Hepatocyte (in vitro differentiated cells): ENCODE results near the gene STPG3. TPM values are rescaled to one million over a fixed set of nuclear protein-coding genes. Genes with fewer than 3 reads are reported as not detected.
"Not testable (repeated sequence)": the region's sequence is repeated elsewhere in the genome, so short reads cannot be mapped to it uniquely, and the experiment has no call there.

Experiments
- DNase-seq: peaks from one replicate; pipeline ENCODE4 v3.0.0-alpha.2; 2016; ENCODE audit warnings: low spot score
- H2AFZ ChIP-seq: fragments of 200-600 bp; sonication (generic); 2 replicates; pipeline ENCODE4 v1.6.0; 2016; ENCODE audit warnings: antibody characterized with exemption, mild to moderate bottlenecking
- H3K27ac ChIP-seq: fragments of 200-600 bp; sonication (generic); 2 replicates; pipeline ENCODE4 v1.5.1; 2016; ENCODE audit warnings: mild to moderate bottlenecking
- H3K27me3 ChIP-seq: fragments of 200-600 bp; sonication (generic); 2 replicates; pipeline ENCODE4 v1.6.1; 2016
- H3K36me3 ChIP-seq: fragments of 200-600 bp; sonication (generic); replicated peaks from 2 replicates; pipeline ENCODE4 v1.5.1; 2016; ENCODE audit warnings: low read depth; ENCODE audit not compliant: insufficient read depth
- H3K4me1 ChIP-seq: fragments of 200-600 bp; sonication (generic); 2 replicates; pipeline ENCODE4 v1.5.1; 2016; ENCODE audit warnings: mild to moderate bottlenecking, moderate library complexity; ENCODE audit not compliant: insufficient read depth
- H3K4me2 ChIP-seq: fragments of 200-600 bp; sonication (generic); 2 replicates; pipeline ENCODE4 v1.6.0; 2016
- H3K4me3 ChIP-seq: fragments of 200-600 bp; sonication (generic); 2 replicates; pipeline ENCODE4 v1.5.1; 2016; ENCODE audit warnings: mild to moderate bottlenecking
- H3K79me2 ChIP-seq: fragments of 200-600 bp; sonication (generic); 2 replicates; pipeline ENCODE4 v1.6.0; 2017; ENCODE audit warnings: mild to moderate bottlenecking
- H3K9me2 ChIP-seq: fragments of 200-600 bp; sonication (generic); replicated peaks from 2 replicates; pipeline ENCODE4 v1.6.0; 2017; ENCODE audit warnings: mild to moderate bottlenecking; ENCODE audit not compliant: insufficient read depth
- H3K9me3 ChIP-seq: fragments of 200-600 bp; sonication (generic); 2 replicates; pipeline ENCODE4 v1.5.1; 2016; ENCODE audit warnings: low read depth, mild to moderate bottlenecking
- H4K20me1 ChIP-seq: fragments of 200-600 bp; sonication (generic); 2 replicates; pipeline ENCODE4 v1.6.0; 2016; ENCODE audit warnings: mild to moderate bottlenecking; ENCODE audit not compliant: insufficient read depth, poor library complexity, severe bottlenecking
- EZH2 ChIP-seq: fragments of 200-600 bp; sonication (generic); IDR thresholded peaks from 2 replicates; pipeline ENCODE4 v1.6.1; 2016; ENCODE audit warnings: antibody characterized with exemption, mild to moderate bottlenecking, borderline replicate concordance
- EZH2phosphoT487 ChIP-seq: fragments of 200-600 bp; sonication (generic); IDR thresholded peaks from one replicate; pipeline ENCODE4 v1.6.1; 2018; ENCODE audit warnings: antibody characterized with exemption, mild to moderate bottlenecking, low read depth, moderate library complexity; ENCODE audit not compliant: unreplicated experiment, severe bottlenecking
- WGBS: methylation state at CpG from one replicate; pipeline ENCODE4 v1.1.6; 2016; ENCODE audit warnings: low lambda C conversion rate; ENCODE audit errors: missing lambda C conversion rate; 5-methylcytosine and 5-hydroxymethylcytosine counted together
- polyA plus RNA-seq: library from polyadenylated mRNA; unstranded; fragments of >200 nt; fragmentation: Nextera tagmentation; extraction: Ambion mirVana; gene quantifications from 2 replicates; pipeline ENCODE4 v1.2.1, GENCODE V29; 2016
- total RNA-seq: library from RNA; depleted of rRNA; stranded (reverse); fragments of >200 nt; gene quantifications from 2 replicates; pipeline ENCODE4 v1.2.3, GENCODE V29; 2014
- TF ChIP-seq, protein P1 (sequence below): fragments of 200-600 bp; sonication (generic); IDR thresholded peaks from 2 replicates; pipeline ENCODE4 v1.5.1; 2016; ENCODE audit warnings: antibody characterized with exemption, mild to moderate bottlenecking; ENCODE audit not compliant: poor library complexity

The STPG3 gene
- total and polyA plus RNA-seq, 2 experiments from 2014 or later, result 1.5 TPM; not detected in 1

DNA sequence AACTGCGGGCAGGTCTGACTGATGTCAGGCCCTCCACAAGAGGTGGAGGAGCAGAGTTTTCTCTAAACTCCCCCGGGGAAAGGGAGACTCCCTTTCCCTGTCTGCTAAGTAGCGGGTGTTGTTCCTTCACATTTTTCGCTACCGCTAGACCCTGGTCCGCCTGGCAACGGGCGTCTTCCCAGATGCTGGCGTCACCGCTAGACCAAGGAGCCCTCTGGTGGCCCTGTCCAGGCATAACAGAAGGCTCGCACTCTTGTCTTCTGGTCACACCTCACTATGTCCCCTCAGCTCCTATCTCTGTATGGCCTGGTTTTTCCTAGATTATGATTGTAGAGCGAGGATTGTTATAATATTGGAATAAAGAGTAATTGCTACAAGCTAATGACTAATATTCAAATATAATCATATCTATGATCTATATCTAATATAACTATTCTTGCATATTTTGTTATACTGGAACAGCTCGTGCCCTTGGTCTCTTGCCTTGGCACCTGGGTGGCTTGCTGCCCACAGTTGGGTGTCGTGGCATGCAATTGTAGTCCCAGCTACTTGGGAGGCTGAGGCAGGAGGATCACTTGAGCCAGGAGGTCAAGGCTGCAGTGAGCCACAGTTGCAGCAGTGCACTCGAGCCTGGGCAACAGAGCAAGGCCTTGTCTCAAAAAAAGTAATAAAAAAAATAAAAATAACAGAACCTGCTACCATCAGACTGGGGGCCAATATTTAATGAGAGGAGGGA is 11.3 kb downstream of the STPG3 start:
- H3K27ac ChIP-seq, H3K9me3 ChIP-seq, H3K27me3 ChIP-seq, H3K36me3 ChIP-seq, H3K4me3 ChIP-seq, H3K4me1 ChIP-seq, H4K20me1 ChIP-seq, H2AFZ ChIP-seq, H3K4me2 ChIP-seq, DNase-seq, H3K79me2 ChIP-seq, H3K9me2 ChIP-seq: not testable (repeated sequence)
- 48% methylated on average over 15 of the region's 15 CpGs for WGBS
- TF ChIP-seq, protein P1, sequence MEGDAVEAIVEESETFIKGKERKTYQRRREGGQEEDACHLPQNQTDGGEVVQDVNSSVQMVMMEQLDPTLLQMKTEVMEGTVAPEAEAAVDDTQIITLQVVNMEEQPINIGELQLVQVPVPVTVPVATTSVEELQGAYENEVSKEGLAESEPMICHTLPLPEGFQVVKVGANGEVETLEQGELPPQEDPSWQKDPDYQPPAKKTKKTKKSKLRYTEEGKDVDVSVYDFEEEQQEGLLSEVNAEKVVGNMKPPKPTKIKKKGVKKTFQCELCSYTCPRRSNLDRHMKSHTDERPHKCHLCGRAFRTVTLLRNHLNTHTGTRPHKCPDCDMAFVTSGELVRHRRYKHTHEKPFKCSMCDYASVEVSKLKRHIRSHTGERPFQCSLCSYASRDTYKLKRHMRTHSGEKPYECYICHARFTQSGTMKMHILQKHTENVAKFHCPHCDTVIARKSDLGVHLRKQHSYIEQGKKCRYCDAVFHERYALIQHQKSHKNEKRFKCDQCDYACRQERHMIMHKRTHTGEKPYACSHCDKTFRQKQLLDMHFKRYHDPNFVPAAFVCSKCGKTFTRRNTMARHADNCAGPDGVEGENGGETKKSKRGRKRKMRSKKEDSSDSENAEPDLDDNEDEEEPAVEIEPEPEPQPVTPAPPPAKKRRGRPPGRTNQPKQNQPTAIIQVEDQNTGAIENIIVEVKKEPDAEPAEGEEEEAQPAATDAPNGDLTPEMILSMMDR, result peak; percentile 43

- Histone ChIP-seq H3K4me2 (no peak overlapping the region), H3K27ac (no peak overlapping the region), H2AFZ (no peak overlapping the region), H4K20me1 (no peaks in the 10 kb centered on the region), H3K79me2 (no peaks in the 10 kb centered on the region), H3K36me3 (no peaks in the 10 kb centered on the region), H3K9me2 (no peaks in the 10 kb centered on the region), H3K9me3 (no peaks in the 10 kb centered on the region), H3K4me1 (no peaks in the 10 kb centered on the region), H3K27me3 (no peaks in the 10 kb centered on the region), H3K4me3 (no peak overlapping the region)
- 93% methylated on average over 20 of the region's 24 CpGs for WGBS
- TF ChIP-seq, protein P1, result no peak
- TF ChIP-seq EZH2, result no peak
- no peak for TF ChIP-seq EZH2phosphoT487
- DNase-seq, result no peak
Measured at GRCh38 chr9:137262909-137263285, 11.8 kb downstream of the STPG3 start.

- Histone ChIP-seq H4K20me1 (no peaks in the 10 kb centered on the region), H2AFZ (no peak overlapping the region), H3K4me1 (no peaks in the 10 kb centered on the region), H3K27ac (no peak overlapping the region), H3K27me3 (no peaks in the 10 kb centered on the region), H3K9me3 (no peaks in the 10 kb centered on the region), H3K79me2 (no peaks in the 10 kb centered on the region), H3K36me3 (no peaks in the 10 kb centered on the region), H3K4me2 (no peak overlapping the region), H3K9me2 (no peaks in the 10 kb centered on the region), H3K4me3 (no peak overlapping the region)
- 93% methylated on average over 8 of the region's 10 CpGs for WGBS
- TF ChIP-seq, protein P1, result no peak
- TF ChIP-seq EZH2 (no peak), EZH2phosphoT487 (no peak)
- no peak for DNase-seq
Measured at GRCh38 chr9:137263506-137263905, 12.4 kb downstream of the STPG3 start.

GRCh38 chr9:137264067-137264466 is 13.0 kb downstream of the STPG3 start:
- 97% methylated on average over 22 of the region's 22 CpGs for whole genome bisulfite sequencing
- H3K27me3 ChIP-seq, result no peaks in the 10 kb centered on the region
- no peaks in the 10 kb centered on the region for H3K9me2 ChIP-seq
- no peaks in the 10 kb centered on the region for H3K9me3 ChIP-seq
- DNase-seq, result no peak
- H3K27ac ChIP-seq, result no peak overlapping the region
- no peak for TF ChIP-seq EZH2phosphoT487
- no peak for TF ChIP-seq EZH2
- TF ChIP-seq, protein P1, result no peak
- no peak overlapping the region for H3K4me3 ChIP-seq
- no peak overlapping the region for H2AFZ ChIP-seq
- H3K4me1 ChIP-seq, result no peaks in the 10 kb centered on the region
- H3K36me3 ChIP-seq, result no peaks in the 10 kb centered on the region
- no peaks in the 10 kb centered on the region for H3K79me2 ChIP-seq
- no peaks in the 10 kb centered on the region for H4K20me1 ChIP-seq
- no peak overlapping the region for H3K4me2 ChIP-seq
